ENCODE measurements around the gene YTHDF1.
"Not testable (repeated sequence)": the region's sequence is repeated elsewhere in the genome, so short reads cannot be mapped to it uniquely, and the experiment has no call there.

Gene YTHDF1

DNA sequence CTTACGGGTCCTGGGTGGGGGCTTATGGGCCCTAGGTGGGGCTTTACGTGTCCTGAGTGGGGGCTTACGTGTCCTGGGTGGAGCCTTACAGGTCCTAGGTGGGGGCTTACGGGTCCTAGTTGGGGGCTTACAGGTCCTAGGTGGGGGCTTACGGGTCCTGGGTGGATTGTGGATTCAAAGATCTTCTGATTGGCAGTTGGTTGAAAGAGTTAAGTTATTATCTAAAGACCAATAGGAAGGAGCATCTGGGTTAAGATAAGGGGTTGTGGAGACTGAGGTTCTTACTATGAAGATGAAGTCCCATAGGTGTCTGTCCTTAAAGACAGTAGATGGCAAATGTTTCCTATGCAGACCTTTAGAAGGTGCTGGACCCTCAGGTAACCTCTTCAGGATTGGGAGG lies 11.3 kb upstream of the YTHDF1 start:
- DNase-seq: no peak

- DNase-seq: no peak
These were observed 10.4 kb upstream of the YTHDF1 start for GRCh38 chr20:63226042-63226943.

GRCh38 chr20:63225082-63225454 lies 9.1 kb upstream of the YTHDF1 start:
- DNase-seq: no peak

DNA sequence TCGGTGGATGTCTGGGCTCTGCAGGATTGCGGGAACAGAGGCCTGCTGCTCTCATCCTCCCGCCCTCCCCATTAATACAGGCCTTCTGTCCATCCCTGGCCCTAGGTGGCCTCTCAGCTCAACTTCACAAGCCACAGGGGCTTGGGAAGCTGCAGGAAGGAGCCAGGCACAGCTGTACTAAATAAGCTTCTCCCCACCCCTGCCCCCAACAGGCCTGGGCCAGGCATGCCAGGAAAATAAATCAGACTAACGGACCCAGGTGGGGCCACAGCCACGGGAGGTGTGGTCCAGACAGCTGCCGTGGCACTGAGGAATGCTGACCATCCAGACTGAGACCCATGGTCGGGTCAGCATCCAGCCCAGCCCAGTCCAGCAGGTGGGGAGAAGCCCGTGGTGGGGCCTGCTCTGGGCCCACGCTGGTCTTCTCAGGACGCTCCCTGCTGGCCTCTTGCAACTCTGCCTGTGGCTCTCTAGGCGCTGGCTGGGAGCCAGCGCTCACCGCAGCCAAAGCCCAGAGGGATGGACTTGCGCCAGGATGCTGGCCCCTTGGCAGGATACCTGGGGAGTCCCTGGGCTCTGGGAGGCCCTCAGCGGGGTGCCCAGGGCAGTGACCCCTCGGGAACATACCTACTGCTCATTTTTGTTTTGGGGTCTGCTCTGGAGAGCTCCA lies 8.6 kb upstream of the YTHDF1 start:
- DNase-seq: peak in 15 of 56 donors; percentile 11 to 53 (median 26)

DNA sequence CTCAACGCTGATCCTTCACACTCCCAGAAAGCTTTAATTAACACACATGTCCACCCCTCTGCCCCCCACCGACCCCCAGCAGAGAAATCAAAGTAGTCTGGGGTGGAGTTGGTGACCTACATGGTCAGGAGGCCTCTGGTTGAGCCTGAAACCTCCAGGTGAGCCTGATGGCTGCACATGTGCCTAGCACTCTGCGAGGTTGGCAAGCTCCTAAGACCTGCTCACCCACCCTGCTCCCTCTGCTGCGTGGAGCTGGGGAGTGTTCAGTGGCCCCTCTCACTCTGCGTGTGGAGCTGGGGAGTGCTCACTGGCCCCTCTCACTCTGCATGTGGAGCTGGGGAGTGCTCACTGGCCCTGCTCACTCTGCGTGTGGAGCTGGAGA lies 7.9 kb upstream of the YTHDF1 start:
- DNase-seq: no peak

GRCh38 chr20:63223121-63223825 lies 7.3 kb upstream of the YTHDF1 start:
- DNase-seq: peak in 9 of 56 donors; percentile 5 to 49 (median 22)

DNA sequence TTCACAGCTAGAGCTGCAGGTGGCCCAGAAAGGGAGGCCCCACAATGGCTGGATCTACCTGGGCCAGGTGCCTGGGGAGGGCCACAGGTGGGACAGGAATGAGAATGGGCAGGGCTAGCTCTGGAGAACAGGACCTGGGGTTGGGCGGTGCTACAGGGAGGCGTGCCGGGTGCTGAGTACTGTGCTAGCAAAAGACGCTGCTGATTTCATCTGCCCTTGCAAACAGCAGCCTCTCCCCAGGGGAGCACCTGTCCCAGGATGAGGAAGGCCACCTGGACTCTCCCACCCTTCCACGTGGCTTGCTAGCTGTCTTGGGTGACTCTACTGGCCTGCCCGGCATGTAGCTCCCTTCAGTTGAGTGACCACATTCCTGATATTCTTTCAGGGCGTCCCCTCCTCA lies 6.6 kb upstream of the YTHDF1 start:
- DNase-seq: no peak

DNA sequence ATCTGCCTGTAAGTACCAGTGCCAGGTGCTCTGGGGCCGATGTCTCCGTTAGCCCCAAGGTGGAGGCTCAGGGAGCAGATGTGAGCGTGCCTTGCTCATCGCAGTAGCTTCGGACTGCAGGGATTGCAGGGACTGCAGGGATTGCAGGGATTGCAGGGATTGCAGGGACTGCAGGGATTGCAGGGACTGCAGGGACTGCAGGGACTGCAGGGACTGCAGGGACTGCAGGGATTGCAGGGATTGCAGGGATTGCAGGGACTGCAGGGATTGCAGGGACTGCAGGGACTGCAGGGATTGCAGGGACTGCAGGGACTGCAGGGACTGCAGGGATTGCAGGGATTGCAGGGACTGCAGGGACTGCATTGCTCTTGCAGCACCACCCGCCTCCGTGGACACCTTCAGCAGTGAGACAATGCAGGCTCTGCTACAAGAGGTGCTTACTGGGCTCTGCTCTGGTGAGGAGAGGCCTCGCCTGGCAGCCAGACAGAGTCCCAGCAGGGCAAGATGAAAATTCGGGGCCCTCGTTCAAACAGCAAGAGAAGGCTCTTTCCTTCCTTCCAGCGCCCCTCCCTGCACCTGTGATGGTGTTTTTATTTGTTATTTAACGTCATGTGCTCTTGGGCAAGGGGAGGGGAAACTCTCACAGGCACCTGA lies 5.6 kb upstream of the YTHDF1 start:
- not testable (repeated sequence) for DNase-seq

DNA sequence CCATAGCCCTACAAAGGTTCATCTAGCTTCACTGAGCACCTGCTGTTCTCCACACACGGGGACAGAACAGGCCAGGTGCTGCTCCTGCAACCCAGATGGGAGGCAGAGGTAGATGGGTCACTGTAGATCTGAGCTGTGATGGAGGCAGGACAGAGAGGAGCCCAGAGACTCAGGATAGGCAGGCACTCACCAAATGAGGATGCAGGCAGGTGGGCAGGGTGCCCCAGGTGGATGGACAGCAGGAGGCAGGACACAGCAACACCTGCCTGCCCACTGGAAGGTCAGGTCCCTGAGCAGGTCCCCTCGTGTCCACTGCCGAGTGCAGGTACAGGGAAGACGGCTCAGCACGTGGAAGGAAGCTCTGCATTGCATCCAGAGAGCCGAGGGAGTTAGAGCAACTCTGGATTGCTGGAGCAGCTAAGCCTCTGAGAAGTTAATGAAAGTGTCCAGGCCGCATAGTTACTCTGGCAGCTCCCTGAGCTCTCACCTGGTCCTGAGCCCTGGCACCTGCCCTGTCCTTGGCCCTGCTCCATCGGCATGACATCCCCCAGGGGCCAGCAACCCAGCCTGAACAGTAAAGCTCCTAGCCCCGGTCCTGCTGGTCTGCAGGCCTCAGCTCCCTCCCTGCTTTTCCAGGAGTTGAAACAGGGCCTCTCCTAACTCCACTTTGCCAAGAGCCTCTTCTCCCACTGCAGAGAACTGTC lies 4.9 kb upstream of the YTHDF1 start:
- DNase-seq: no peak

DNA sequence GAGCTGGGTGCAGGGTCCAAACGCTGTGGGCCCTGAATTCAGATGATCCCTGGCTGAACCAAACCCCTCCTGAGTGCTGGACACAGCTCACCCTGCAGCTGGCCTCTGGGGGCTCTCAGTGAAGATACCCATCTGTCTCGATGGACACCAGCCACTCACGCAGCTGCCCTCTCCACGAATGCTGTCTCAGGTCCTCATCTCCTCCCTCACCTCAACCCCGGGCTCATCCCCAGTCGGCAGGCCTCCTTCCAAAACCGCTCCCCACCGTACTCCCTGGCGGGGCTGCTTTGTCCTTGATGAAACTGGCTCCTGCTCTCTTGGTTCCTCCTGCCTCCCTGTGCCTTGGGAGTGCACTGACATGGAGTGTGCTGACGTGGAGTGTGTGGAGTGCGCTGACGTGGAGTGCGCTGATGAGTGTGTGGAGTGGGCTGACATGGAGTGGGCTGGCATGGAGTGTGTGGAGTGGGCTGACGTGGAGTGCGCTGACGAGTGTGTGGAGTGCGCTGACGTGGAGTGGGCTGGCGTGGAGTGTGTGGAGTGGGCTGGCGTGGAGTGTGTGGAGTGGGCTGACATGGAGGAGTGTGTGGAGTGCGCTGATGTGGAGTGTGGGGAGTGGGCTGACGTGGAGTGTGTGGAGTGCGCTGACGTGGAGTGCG lies 4.1 kb upstream of the YTHDF1 start:
- no peak for DNase-seq

DNA sequence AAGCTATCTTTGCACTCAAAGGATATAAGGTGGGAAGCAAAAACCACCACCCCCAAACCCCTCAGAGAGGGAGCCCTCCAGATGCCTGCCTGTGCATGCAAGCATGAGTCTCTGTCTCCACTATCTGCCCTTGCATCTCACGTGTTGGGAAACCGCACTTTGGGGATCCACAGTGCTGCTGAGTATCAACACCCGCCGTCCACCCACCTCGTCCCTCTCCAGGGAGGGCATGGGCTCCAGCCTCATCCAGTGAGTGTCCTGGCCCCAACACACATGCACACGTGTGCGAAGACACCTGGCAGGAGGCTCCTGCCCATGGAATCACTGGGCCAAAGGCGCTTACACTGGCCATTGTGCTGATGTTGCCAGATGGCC lies 3.5 kb upstream of the YTHDF1 start:
- no peak for DNase-seq

DNA sequence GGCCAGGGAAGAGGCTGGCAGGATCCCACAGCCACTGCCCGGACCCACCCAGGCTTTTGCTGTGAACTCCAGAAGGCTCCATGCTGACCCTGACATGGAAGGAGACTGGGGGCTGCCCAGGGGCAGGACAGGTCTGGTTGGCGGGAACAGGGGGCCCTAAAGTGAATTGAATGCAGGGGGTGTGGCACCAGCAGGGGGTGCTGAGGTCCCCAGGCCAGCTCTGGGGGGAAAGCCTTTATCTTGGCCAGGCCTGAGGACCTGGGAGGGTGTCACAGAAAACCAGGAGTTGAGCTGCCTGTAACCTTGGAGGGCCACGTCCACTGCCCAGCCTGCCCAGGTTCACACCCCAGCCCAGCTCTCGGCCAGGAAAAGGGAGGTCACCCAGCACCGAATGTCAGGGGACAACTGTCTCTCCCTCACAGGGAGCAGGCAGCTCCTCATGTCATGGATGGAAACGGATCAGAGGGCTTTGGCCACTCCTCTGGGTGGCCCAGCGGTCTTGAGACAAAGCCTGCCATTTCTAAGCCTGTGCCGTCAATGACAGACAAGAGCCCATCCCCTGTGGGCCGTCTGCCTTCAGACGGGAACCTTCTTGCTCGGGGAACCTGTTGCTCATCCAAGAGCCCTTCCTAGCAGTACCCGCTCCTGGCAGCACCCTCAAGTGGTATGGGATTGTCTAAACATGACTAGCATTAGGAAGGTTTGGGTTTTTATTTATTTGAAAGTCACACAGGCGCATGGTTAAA lies 2.9 kb upstream of the YTHDF1 start:
- DNase-seq: no peak

DNA sequence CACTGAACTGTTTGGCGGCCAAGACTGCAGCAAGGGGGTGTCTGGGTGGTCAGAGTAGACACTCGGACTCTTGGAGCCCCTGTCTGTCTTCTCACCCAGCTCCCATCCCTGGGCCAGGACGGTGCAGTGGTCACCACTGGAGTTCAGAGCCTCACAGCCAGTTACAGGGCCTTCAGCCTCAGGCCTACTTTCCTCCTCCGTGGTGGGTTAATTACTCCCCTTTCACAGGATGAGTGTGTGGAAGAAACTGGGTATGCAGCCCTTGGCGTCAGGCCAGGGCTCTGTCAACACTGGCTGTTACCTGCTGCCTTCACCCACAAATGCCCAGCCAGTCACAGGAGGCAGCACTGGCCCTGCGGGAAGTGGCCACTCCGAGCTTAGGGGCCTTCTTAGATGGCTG lies 1.8 kb upstream of the YTHDF1 start:
- DNase-seq: no peak

GRCh38 chr20:63216849-63217471 lies 1.0 kb upstream of the YTHDF1 start:
- DNase-seq: no peak

DNA sequence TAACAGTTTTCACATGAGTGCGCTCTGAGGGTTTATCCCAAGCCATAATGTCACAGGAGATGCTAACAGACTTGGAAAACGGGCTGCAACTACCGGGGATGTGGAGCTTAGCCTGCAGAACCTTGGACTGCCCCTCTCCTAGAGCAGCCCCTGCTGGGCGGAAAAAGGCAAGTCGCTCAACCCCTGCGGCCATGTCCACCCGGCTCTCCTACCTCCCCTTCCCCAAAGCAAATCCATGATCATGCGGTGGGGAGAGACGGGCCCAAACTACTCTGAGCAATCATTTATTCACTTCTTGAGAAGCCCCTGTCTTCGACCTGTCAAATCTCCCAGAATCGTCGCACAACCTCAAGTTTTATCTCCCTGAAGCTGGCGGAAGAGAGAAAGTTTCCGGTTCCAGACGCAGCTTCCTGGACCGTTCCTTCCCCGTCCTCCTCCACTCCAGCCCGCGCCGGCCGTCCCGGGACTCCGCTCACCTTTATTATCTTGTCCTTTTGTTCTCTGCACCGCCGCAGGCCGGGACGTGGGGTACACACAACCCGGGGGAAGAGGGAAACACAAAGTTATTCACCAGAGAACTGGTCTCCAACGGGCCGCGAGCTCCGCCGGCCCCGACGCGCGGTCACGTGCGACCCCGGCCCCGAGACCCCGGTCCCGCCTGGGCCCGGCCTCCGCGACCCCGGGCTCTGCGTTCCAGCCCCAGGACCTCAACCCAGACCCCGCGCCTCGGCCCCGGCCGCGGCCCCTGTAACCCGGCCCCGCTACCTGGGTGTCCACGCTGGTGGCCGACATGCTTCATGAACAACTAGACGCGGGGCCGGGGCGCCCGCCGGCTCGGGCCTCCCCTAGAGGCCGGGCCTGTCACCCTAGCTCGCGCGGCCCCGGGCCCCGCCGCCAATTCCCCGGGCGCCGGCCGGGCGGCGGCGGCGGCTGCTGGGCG lies 560 bp downstream of the YTHDF1 start:
- no peak for DNase-seq

GRCh38 chr20:63214514-63214913 lies 1.4 kb downstream of the YTHDF1 start:
- DNase-seq: no peak

- DNase-seq: no peak
These were observed 3.1 kb downstream of the YTHDF1 start for GRCh38 chr20:63212792-63213191.

GRCh38 chr20:63212393-63212730 lies 3.6 kb downstream of the YTHDF1 start:
- no peak for DNase-seq

Data from amygdala (tissue), 56 donors.